ENCODE results near the gene RAB40C. TPM values are rescaled to one million over a fixed set of nuclear protein-coding genes. Genes with fewer than 3 reads are reported as not detected.

Gene RAB40C
- total RNA-seq, 4 donors from 2014 or later = 103 to 161 (median 122) TPM

DNA sequence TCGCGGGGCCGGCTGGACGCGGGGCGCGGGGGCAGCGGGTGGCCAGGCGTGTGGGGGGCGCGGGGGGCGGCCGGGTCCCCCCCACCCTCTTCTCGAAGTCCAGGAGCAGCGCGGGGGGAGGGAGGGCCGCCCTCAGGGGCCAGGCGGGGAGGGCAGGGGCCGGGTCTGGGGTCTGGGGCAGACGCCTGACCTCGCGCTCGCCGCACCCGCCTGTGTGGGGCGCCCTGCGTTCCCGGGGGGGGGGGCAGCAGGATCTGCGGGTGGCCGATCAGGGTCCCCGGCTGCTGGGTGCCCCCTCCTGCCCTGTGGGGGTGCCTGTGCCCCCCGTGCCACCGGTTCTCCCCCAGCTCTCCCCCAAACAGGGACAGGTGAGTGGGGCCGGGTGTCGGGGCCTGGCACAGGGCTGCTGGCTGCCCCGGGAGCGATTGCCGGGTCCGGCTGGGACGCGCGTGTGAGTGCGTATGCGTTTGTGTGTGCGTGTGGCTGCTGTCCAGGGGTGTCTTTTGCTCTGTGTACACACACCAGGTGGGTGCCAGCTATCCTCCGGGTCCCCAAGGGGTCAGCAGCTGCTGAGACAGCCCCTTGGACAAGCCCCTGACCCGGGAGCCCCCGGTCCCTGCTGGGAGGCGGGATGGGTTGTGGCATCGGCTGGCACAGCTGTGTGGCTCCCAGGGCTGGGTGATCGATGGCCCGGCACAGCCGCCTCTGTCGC is 29.0 kb upstream of the RAB40C start:
- 21 to 36% methylated on average over 16 to 28 of the region's 54 CpGs for whole genome bisulfite sequencing, 2 donors
- H3K4me3 ChIP-seq (ENCODE audit: low read depth, poor library complexity, severe bottlenecking) = no peak overlapping the region
- no peak for TF ChIP-seq POLR2A (IDR thresholded peaks at IDR 0.05)
- TF ChIP-seq, protein P1, sequence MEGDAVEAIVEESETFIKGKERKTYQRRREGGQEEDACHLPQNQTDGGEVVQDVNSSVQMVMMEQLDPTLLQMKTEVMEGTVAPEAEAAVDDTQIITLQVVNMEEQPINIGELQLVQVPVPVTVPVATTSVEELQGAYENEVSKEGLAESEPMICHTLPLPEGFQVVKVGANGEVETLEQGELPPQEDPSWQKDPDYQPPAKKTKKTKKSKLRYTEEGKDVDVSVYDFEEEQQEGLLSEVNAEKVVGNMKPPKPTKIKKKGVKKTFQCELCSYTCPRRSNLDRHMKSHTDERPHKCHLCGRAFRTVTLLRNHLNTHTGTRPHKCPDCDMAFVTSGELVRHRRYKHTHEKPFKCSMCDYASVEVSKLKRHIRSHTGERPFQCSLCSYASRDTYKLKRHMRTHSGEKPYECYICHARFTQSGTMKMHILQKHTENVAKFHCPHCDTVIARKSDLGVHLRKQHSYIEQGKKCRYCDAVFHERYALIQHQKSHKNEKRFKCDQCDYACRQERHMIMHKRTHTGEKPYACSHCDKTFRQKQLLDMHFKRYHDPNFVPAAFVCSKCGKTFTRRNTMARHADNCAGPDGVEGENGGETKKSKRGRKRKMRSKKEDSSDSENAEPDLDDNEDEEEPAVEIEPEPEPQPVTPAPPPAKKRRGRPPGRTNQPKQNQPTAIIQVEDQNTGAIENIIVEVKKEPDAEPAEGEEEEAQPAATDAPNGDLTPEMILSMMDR (IDR thresholded peaks at IDR 0.05) = no peak
- intact Hi-C loops (cut with DNase I; ENCODE audit: low total_unique reads) = no loop called here
- DNase-seq (ENCODE audit: low spot score in 2 of 2) = no peak

DNA sequence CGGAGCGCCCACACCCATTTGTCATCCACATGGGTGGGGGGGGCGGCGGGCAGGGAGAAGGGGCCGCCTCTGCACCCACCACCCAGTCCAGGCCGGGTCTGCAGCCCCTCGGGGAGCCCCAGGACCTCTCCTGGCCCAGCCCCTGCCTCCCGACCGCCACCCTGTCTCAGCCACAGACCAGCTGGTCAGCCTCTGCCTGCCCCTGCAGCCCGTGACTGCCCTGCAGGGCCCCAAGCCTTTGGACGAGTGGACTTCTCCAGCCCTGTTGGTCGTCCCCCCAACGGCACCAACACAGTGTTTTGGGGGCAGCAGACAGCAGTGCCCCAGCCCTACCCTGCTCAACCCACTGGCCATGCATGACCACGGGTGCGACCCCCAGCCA is 28.5 kb upstream of the RAB40C start:
- intact Hi-C loops (cut with DNase I; ENCODE audit: low total_unique reads) = no loop called here
- 66 to 80% methylated on average over 7 to 12 of the region's 15 CpGs for WGBS, 2 donors
- no peak for DNase-seq (ENCODE audit: low spot score in 2 of 2)
- TF ChIP-seq, protein P1 (IDR thresholded peaks at IDR 0.05) = no peak
- TF ChIP-seq POLR2A (IDR thresholded peaks at IDR 0.05) = no peak
- no peak overlapping the region for H3K4me3 ChIP-seq (ENCODE audit: low read depth, poor library complexity, severe bottlenecking)

DNA sequence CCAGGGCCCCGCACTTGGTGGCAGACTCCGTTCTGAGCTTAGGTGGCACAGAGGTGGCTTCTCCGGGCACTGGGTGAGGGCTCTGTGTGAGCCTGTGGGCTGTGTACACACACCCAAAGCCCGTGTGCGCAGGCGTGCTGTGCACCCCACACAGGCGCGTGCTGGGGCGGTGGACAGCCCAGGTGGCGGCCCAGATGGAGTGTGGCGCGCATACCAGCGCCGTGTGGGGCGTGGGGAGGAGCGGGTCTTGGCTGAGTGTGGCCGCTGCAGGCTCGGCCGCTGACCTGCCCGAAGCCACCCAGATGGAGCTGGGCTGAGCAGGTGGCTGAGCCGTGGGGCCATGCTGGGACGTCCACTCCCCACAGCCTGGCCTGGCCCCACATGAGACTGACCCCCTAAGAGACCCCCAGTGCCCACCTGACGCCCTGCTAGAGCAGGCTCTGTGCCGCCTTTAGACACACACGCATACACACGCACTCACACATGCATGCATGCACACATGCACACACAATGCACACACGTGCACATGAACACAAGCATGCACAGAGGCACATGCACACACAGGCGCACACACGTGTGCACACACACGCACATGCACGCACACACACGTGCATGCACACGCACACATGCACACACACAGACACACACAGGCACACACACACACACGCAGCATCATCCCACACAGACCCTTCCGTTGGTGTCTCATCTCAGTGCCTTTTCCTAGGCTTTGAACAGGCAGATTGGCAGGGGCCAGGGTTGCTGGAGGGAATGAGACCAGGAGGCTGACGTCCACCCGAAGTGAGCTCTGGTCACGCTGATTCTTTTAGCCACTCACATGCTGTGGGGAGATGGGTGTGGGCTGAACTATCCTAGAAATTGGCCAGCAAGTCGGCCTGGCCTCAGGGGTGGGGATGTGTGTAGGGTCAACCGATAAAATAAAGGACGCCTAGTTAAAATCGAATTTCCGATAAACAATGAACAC is 27.6 kb upstream of the RAB40C start:
- intact Hi-C loops (cut with DNase I; ENCODE audit: low total_unique reads) = no loop called here
- no peak overlapping the region for H3K4me3 ChIP-seq (ENCODE audit: low read depth, poor library complexity, severe bottlenecking)
- WGBS, 2 donors = 70 to 80% methylated on average over 34 to 41 of the region's 43 CpGs
- no peak for DNase-seq (ENCODE audit: low spot score in 2 of 2)
- TF ChIP-seq POLR2A (IDR thresholded peaks at IDR 0.05) = no peak
- TF ChIP-seq, protein P1 (IDR thresholded peaks at IDR 0.05) = no peak

DNA sequence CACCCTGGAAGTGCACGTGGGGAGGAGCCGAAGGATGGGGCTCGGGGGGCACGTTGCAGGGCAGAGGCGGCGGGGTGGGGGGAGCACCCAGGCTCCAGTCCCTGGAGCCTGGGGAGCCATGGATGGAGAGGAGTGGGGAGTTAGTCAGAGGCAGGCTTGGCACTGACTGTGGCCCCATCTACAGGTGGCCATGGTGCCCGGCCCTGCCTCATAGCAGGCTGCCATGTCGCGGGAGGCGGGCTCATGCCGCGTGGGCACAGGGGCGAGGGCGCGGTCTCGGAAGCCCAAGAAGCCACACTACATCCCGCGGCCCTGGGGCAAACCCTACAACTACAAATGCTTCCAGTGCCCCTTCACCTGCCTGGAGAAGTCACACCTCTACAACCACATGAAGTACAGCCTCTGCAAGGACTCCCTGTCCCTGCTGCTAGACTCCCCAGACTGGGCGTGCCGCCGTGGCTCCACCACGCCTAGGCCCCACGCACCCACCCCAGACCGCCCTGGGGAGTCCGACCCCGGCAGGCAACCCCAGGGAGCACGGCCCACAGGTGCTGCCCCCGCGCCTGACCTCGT is 26.7 kb upstream of the RAB40C start:
- no peak overlapping the region for H3K4me3 ChIP-seq (ENCODE audit: low read depth, poor library complexity, severe bottlenecking)
- TF ChIP-seq POLR2A (IDR thresholded peaks at IDR 0.05) = no peak
- TF ChIP-seq, protein P1 (IDR thresholded peaks at IDR 0.05) = no peak
- 82 to 83% methylated on average over 29 to 30 of the region's 30 CpGs for WGBS, 2 donors
- intact Hi-C loops (cut with DNase I; ENCODE audit: low total_unique reads) = no loop called here
- no peak for DNase-seq (ENCODE audit: low spot score in 2 of 2)

DNA sequence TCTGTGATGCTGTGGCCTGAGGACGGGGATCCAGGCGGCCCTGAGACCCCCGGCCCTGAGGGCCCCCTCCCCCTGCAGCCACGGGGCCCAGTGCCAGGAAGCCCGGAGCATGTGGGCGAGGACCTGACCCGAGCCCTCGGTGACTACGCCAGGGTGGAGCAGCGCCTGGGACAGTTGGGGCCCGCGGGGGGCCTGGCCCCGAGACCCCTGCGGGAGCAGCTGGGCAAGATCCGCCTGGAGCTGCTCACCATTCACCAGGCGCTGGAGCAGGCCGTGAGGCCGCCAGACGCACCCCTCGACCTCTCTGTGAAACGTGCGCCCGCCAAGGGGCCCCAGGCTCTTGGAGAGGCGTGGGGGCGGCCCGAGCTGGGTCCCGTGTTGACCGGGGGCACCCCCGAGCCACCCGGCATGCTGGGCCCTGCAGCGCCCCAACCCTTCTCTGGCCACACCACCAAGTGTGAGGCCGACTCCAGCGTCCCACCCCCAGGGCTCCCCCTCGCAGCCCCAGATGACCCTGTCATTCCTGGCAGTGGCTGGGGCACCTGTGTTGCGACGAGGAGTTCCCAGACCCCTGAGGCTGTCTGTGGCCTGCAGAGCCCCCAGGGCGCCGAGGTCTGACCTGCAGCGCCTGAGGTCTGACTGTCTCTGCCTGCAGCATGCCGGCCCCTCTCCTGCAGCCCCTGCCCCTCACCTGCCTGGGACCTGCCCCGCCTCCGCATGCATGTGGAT is 25.0 kb upstream of the RAB40C start:
- WGBS, 2 donors = 76 to 81% methylated on average over 21 to 22 of the region's 42 CpGs

More for the DNA sequence above, 25.0 kb upstream of the RAB40C start:
- DNase-seq (ENCODE audit: low spot score in 2 of 2) = no peak
- intact Hi-C loops (cut with DNase I; ENCODE audit: low total_unique reads) = no loop called here
- H3K4me3 ChIP-seq (ENCODE audit: low read depth, poor library complexity, severe bottlenecking) = no peak overlapping the region
- TF ChIP-seq, protein P1 (IDR thresholded peaks at IDR 0.05) = no peak
- TF ChIP-seq POLR2A (IDR thresholded peaks at IDR 0.05) = no peak

Measured in lower leg skin (tissue), 4 donors.